ENCODE measurements around the gene CRYL1. TPM values are rescaled to one million over a fixed set of nuclear protein-coding genes. Genes with fewer than 3 reads are reported as not detected.

CRYL1 gene
- total RNA-seq, 1 experiment from 2014 or later: 3.7 TPM

DNA sequence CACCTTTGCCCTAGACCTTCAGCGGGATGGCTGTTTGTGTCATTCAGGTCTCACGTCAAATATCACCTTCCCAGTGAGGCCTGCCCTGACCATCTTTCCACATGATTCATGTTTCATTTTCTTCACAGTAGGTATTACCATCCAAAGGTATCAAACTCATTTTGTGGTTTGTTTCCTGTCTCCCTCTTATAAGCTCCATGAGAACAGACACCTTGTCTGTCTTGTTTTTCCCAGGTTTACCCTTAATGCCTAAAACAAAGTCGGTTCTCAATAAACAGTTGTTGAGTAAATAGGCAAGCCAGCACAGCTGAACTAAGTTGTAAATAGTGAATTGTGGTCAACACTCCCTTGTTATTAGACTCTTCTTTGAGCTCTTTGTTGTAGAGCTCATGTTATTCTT lies 170.9 kb downstream of the CRYL1 start:
- WGBS (ENCODE audit: extremely low coverage, insufficient read length, low lambda C conversion rate): no CpG with 5 or more reads among the region's 3 CpGs
- H2BK15ac ChIP-seq (ENCODE audit: low read depth, low read length): no peak overlapping the region
- H3K9me3 ChIP-seq (ENCODE audit: control insufficient read depth, low read depth, low read length): no peaks in the 10 kb centered on the region
- H4K20me1 ChIP-seq (ENCODE audit: control insufficient read depth, insufficient read depth, insufficient read length): no peaks in the 10 kb centered on the region
- no peak overlapping the region for H3K4ac ChIP-seq (ENCODE audit: low read depth, low read length)
- H3K18ac ChIP-seq (ENCODE audit: insufficient read length, low read depth, low read length): no peak overlapping the region
- H2BK5ac ChIP-seq (ENCODE audit: insufficient read length, low read length): no peak overlapping the region
- no peak overlapping the region for H3K4me2 ChIP-seq (ENCODE audit: insufficient read depth, insufficient read length, low read length)
- no peaks in the 10 kb centered on the region for H3K79me2 ChIP-seq (ENCODE audit: insufficient read depth, low read length)
- no peak overlapping the region for H4K8ac ChIP-seq (replicated peaks; ENCODE audit: insufficient read length, low read depth, low read length)
- no peak overlapping the region for H3K9ac ChIP-seq (ENCODE audit: extremely low read depth, insufficient read length, low read length)
- H3K27me3 ChIP-seq (ENCODE audit: insufficient read depth, low read length): no peaks in the 10 kb centered on the region; the same call in 1 of the 2 replicates
- DNase-seq: no peak
- H2AFZ ChIP-seq (ENCODE audit: low read length): no peak overlapping the region
- no peak overlapping the region for H2BK20ac ChIP-seq (ENCODE audit: low read depth, low read length, poor library complexity, severe bottlenecking)
- no peak overlapping the region for H2BK12ac ChIP-seq (ENCODE audit: insufficient read length, low read depth, low read length)
- H3K27me3 Mint-ChIP-seq (ENCODE audit: low read depth): peaks cover 37% of the 10 kb centered on the region
- no peaks in the 10 kb centered on the region for H3K23me2 ChIP-seq (ENCODE audit: insufficient read length, low read depth, low read length, poor library complexity, severe bottlenecking)
- H3K27ac Mint-ChIP-seq: no peak overlapping the region
- H3K9me3 Mint-ChIP-seq: no peaks in the 10 kb centered on the region
- H2BK120ac ChIP-seq (ENCODE audit: low read depth, low read length, poor library complexity, severe bottlenecking): no peak overlapping the region
- H3T11ph ChIP-seq (ENCODE audit: low read length): no peak overlapping the region
- no peak overlapping the region for H3K27ac ChIP-seq (ENCODE audit: insufficient read length, low read depth, low read length)
- no peak overlapping the region for H3K14ac ChIP-seq (ENCODE audit: insufficient read depth, low read length)
- H3K56ac ChIP-seq (ENCODE audit: insufficient read length, low read depth, low read length): no peak overlapping the region
- H4K5ac ChIP-seq (ENCODE audit: insufficient read length, low read depth, low read length): no peak overlapping the region
- TF ChIP-seq, protein P1, sequence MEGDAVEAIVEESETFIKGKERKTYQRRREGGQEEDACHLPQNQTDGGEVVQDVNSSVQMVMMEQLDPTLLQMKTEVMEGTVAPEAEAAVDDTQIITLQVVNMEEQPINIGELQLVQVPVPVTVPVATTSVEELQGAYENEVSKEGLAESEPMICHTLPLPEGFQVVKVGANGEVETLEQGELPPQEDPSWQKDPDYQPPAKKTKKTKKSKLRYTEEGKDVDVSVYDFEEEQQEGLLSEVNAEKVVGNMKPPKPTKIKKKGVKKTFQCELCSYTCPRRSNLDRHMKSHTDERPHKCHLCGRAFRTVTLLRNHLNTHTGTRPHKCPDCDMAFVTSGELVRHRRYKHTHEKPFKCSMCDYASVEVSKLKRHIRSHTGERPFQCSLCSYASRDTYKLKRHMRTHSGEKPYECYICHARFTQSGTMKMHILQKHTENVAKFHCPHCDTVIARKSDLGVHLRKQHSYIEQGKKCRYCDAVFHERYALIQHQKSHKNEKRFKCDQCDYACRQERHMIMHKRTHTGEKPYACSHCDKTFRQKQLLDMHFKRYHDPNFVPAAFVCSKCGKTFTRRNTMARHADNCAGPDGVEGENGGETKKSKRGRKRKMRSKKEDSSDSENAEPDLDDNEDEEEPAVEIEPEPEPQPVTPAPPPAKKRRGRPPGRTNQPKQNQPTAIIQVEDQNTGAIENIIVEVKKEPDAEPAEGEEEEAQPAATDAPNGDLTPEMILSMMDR (conservative IDR thresholded peaks at IDR 0.05): no peak
- H3K79me1 ChIP-seq (ENCODE audit: insufficient read depth, low read depth, low read length, poor library complexity, severe bottlenecking): no peaks in the 10 kb centered on the region
- H3K36me3 Mint-ChIP-seq (ENCODE audit: insufficient read depth in 1 of 3, low read depth in 3 of 3): no peaks in the 10 kb centered on the region
- no peaks in the 10 kb centered on the region for H3K4me1 ChIP-seq (ENCODE audit: insufficient read depth, low read length)
- H3K4me1 Mint-ChIP-seq: peaks cover 7 to 11% of the 10 kb centered on the region in 2 experiments
- H3K23ac ChIP-seq (ENCODE audit: insufficient read length, low read depth, low read length): no peak overlapping the region
- H3K4me3 Mint-ChIP-seq: no peak overlapping the region
- no peak overlapping the region for H4K91ac ChIP-seq (ENCODE audit: insufficient read length, low read depth, low read length)
- no peak overlapping the region for H2AK5ac ChIP-seq (ENCODE audit: insufficient read length, low read length)
